HG02885 (cell line): ENCODE data around the gene ABCA4.
"Not testable (repeated sequence)": the region's sequence is repeated elsewhere in the genome, so short reads cannot be mapped to it uniquely, and the experiment has no call there.

Source experiments
- ATAC-seq: cut with Tn5 transposase; IDR thresholded peaks from one replicate; pipeline ENCODE4 v1.9.1; 2021; ENCODE audit warnings: mild to moderate bottlenecking; ENCODE audit not compliant: unreplicated experiment, poor library complexity

ABCA4 gene

DNA sequence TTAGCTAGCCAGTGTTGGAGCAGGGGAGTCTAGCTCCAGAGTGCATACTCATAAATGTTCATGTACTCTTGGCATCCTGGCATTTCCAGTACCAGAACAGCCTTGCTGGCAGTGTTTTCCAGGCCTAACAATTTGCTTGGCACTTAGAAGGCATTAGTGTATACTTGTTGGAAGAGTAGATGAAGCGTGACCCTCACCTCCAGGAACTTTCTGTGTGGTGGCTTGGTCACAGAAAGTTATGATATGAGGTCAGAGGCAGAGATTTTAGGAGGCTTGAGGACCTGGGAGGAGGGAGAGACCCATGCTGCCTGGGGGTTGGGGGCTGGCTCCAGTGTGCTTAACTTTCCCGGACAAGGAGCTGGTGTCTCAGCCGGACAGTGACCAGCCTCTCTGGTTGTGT is 159.0 kb downstream of the ABCA4 start:
- no peak for ATAC-seq

DNA sequence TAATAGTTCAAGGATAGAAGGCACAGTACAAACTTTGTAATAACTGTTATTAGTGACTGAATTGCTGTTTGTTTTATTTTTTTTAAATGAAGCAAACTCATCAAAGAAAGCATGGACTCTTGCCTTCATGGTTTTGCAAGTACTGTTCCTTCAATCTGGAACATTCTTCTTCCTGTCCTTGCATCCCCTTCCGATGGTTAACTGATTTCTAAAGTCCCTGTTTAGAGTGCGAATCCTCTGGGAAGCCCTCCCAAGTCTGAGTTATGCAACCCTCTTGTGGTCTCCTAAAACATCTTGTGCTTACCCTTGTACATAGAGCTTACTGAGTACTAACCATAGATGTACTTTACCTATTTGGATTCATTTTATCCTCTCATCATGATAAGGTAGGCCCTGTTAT is 159.5 kb downstream of the ABCA4 start:
- no peak for ATAC-seq

DNA sequence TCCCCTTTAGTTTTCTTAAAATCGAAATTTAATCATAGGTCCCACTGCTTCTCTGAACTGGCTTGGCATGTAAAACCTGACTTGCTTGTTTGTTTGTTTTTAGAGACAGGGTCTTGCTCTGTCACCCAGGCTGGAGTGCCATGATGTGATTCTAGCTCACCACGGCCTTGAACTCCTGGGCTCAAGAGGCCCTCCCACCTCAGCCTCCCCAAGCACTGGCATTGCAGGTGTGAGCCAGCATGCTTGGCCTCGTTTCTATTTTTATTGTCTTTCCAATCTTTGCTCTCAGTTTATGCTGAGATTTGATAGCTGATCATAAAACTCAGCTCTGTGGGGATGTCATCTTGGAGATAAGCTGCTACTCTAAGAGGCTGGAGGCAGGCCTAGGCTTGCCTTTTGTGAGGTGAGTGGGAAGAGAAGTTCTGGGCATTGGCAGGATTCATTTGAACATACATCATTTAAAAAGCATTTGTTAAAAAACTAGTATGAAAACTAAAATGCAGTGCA is 160.3 kb downstream of the ABCA4 start:
- ATAC-seq, result no peak

DNA sequence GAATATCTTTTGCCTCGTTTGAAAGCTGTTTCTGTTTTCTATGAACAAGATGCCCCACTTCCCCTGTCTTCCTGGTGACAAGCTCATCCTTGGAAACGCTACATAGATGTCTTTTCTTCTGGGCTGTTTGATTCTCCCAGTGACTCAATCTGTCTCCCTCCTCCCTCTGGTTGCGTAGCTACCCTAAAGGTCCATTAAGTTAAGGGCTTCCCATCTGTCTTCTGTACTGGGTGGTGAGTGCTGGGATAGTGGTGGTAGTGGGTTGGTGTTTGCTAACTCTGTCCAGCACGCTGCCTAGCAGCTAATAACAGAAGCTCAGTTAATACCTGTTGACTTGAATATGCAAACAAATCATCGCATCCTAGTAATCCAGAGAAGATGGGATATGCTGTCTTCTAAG is 161.5 kb downstream of the ABCA4 start:
- no peak for ATAC-seq

DNA sequence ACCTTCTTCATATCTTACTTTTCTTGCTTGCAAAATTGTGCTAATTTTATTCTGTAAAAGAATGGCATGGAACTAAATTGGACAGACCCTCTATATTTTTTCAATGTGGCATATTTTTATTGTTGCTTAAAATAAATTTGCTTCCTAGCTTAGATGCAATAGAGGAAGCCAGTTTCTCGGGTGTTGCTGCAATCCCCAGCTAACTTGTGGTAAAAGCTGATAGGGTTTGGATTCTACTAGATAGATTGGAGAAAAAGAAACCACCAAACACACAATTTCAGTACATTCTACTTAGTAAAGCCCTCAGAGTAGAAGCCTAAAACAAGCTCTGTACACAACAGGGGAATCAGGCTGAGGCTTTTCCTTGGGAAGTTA is 162.2 kb downstream of the ABCA4 start:
- no peak for ATAC-seq

DNA sequence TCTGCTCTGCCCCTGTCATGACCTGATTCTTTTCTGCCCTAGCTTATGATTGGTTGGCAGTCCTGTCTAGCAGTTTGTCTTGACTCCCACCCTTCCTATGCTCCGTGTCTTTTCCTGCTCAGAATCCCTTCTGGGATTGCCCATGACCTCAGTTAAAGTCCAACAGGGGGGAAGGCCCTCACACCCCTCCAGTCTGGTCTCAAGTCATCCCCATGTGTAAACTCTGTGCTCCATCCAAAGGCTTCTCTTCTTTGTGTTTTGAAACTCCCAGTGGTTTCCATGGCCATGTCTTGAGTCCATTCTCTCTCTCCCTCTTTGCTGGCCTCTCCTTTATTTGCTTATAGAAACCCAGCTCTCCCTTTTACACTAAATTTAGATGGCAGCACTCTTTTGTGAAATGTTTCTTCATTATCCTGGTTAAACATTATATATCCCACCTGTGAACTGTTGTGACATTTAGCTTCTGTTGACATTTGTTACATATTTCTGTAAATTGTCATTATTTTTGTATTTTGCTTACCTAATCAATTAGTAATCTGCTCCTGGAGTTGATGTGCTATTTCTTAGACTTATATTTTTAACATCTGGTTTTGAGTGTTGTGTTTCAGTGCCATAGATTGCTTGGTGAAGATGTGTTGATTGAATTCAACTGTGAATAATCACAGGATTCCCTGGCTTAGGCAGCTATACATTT is 162.8 kb downstream of the ABCA4 start:
- ATAC-seq, result no peak

DNA sequence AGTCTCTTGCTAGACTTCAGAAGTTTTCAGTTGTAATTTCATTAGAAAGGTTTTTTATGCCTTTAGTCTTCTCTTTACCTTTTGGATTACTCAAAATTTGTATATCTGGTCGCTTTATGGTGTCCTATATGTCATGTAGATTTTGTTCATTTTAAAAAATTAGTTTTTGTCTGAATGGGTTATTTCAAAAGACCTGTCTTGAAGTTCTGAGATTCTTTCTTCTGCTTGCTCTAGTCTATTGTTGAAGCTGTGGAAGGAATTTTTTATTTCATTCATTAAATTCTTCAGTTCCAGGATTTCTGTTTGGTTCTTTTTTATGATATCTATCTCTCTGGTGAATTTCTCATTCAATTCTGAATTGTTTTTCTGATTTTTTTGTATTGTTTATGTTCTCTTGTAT is 165.2 kb downstream of the ABCA4 start:
- no peak for ATAC-seq

DNA sequence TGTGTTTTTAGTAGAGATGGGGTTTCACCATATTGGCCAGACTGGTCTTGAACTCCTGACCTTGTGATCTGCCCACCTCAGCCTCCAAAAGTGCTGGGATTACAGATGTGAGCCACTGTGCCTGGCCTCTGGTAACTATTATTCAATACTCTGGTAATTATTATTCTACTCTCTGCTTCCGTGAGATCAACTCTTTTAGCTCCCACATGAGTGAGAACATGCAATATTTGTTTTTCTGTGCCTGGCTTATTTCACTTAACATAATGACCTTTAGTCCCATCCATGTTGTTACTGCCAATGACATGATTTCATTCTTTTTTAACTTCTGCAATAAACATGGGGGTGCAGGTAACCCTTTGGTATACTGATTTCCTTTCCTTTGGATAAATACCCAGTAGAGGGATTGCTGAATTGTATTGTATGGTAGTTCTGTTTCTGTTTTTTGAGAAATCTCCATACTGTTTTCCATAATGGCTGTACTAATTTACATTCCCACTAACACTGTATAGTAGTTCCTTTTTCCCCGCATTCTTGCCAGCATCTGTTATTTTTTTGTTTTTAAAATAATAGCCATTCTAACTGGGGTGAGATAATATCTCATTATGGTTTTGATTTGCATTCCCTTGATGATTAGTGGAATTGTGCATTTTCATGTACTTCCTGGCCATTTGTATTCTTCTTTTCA is 173.8 kb downstream of the ABCA4 start:
- not testable (repeated sequence) for ATAC-seq
